ENCODE measurements around the gene CLSTN2. TPM values are rescaled to one million over a fixed set of nuclear protein-coding genes. Genes with fewer than 3 reads are reported as not detected.

CLSTN2 gene
- total RNA-seq, 1 donor from 2014 or later = 44.1 TPM

DNA sequence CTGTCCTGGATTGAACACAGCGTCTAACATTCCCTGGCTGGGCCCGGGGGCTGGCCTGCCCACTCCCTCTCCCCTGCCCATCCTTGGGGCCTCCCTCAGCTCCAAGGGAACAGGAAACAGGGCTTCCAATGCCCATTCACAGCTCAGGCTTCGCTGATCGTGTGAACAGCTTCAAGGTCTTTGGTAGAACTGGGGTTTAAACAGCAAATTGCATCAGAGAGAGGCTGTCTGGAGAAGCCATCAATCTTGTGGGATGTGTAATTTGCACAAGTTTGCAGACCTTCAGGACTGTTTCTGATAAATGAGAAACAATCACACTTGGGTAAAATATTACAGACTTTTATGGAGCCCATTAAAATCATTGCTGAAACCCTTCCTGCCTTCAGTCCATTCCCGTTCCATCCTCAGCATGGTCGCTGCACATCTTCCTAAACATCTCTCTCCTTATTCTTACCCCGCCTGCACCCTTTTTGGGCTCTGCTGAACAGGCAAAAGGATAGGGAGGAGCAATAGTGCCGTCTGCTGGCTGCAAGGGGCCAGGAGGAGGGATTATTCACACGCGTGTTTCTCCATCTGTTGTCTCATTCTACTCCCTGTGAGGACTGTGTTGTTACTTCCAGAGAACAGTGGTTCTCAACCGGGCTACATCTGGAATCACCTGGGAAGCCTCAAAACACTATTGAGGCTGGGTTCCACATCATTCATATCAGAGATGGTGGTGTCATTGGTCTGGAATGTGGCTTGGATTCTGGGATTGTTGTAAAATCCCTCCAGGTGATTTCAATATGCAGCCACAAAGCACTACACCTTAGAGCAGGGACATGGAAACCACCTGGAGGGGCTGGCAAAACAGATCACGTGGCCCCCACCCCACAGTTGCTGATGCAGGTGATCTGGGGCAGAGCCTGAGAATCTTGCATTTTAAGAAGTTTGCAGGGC is 116.3 kb downstream of the CLSTN2 start:
- no peak for DNase-seq (ENCODE audit: low spot score)

DNA sequence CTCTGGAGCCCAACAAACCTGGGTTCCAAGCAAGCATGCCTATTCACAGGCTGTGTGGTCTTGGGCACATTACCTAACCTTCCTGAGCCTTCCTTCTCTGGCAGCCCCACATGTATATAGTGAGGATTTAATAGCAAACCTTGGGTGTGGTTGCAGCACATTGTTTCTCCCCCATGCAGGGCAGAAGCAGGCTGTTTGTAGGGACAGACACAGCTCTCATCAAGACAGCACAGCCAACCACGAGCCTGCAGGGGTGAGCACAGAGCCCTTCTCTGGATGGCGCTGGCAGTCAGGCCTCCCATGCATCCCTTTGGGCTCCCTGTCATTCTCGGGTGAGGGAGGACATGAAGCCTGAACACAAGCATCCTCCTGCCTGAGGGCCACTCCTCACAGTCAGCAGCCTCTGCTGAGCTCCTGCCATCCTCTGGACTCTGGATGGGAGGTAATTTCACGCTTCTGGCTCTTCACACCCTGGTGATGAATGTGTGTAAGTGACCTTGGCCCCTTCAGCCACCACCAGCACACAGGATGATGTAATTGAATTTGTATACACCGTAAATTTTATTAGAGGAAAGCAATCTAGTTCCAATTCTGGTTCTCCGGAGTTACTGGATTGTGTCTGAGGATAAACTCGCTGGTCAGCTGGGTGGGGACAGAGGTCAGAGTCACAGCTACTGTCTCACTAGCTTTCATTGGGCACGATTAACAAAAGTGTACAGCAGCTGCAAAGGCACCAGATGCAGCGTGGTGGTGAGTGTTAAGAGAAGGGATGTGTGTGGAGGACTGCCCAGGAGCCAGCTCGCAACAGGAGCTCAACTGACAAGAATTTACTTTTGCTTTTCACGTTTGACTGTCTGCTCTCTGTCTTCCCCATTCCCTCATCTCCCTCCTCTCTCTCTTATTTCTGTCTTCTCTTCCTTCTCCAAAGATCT is 118.1 kb downstream of the CLSTN2 start:
- DNase-seq (ENCODE audit: low spot score) = no peak

DNA sequence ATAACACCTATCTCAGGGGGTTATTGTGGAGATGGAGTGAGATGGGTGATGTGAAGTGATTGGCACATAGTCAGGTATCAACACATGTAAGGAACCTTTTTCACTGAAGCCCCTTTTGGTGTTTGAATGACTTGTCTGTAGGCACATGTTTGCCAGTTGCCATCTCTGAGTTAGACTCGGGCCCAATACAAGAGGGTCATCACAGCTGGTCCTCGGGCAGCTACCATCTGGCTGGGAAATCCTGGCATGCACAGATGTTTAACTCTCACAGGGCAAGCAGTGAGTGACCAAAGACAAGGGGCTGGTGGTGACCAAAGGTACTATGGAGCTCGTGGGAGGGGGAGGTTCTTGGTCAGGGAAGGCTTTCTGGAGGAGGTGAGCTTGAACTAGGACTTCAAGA is 118.8 kb downstream of the CLSTN2 start:
- DNase-seq (ENCODE audit: low spot score) = no peak

DNA sequence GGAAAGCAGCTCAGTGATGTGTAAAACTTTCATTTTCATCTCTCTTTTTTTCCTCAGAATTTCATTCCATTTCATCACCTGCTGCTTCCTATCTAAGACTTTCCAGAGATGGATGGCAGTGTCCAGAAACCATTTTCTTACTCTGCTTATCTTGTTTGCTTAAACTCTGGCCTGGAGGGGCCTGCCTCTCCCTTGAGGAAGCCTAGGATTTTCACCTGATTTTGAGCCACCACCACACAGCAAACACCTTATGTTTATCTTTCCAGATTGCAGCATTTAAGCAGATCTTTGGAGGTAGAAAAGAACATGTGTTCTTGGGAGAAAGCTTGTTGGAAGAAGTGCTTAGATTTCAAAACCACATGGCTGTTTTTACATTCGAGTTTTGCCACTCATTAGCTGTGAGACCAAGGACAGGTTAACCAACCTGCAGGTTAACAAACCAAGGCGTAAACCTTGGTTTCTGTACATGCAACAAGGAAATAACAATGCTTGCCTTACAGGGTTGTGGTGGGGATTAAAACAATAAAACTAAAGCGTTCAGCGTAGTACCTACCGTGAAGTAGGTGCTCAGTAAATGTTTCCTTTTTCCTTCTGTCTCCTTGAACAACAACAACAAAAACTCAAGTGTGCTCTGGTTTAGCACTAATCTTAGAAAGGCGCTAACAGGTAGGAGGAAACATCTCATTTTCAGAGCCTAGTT is 120.3 kb downstream of the CLSTN2 start:
- no peak for DNase-seq (ENCODE audit: low spot score)

DNA sequence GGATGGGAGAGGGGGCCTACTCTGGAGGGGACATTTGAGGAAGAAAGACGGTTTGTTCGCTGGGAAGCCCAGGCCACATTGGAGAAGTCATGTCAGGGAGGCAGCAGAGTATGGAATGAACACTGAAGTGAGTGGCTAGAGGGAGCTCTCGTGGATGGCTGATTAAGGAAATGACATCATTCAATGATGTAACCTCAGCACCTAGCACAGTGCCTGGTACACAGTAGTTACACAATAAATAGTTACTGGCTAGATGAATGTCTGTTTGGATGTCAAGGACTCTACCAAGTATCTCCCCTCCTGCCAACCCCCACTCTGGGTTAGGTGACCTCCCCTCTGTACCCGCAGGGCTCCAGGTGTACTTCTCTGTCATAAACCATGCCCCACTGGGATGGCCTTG is 121.1 kb downstream of the CLSTN2 start:
- DNase-seq (ENCODE audit: low spot score) = no peak

DNA sequence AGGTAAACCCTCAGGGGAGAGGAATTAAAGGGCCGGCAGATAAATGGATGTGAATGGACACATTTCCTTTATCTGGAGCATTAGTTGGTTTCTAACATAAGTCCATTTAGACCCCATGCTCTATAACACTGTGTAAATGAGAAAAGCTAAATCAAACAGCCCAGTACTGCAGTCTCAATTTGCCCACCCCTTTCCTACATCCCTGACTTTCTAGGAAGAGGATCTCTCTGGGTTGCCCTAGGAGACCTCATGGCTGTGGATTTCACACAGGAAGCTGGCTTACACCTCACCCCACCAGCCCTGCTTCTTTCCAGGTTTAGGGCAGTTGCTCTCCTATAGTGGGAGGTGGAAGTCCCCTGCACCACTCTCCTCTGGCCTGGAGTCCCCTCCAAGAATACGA is 126.2 kb downstream of the CLSTN2 start:
- no peak for DNase-seq (ENCODE audit: low spot score)

DNA sequence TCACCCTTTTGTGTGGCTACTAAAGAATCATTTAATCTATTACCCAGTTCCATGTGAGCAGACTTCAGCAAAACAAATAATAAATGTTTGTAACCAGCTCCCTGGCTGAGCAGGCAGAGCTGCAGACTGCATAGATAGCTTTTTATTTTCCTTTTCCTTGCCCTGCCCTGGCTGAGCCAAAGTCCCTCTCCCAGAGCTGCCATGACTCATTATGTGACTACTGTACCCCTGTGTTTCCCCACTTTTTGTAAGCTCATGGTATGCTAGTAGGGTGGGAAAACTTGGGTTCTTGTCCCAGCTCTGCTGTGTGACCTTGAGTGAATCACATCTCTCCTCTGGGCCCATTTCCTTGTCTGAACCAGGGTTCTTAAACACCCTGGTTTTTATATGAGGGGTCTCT is 127.5 kb downstream of the CLSTN2 start:
- no peak for DNase-seq (ENCODE audit: low spot score)

DNA sequence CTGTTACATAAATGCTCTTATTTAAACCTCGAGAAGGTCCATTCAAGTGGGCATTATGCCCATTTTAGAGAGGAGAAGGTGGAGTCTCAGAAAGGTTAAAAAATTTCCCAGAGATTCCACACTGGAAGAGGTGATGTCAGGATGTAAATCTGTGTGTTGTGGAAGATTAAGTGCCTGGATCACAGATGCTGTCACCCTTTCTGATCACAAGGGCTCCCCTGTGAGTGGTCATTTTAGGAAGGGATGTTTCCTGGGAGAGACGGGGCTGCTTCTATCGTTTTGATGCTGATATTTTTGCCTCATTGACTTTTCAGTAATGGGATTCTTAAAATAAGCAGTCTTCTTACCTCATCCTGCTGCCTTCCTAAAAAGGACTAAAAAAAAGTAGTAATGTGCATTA is 132.5 kb downstream of the CLSTN2 start:
- no peak for DNase-seq (ENCODE audit: low spot score)

DNA sequence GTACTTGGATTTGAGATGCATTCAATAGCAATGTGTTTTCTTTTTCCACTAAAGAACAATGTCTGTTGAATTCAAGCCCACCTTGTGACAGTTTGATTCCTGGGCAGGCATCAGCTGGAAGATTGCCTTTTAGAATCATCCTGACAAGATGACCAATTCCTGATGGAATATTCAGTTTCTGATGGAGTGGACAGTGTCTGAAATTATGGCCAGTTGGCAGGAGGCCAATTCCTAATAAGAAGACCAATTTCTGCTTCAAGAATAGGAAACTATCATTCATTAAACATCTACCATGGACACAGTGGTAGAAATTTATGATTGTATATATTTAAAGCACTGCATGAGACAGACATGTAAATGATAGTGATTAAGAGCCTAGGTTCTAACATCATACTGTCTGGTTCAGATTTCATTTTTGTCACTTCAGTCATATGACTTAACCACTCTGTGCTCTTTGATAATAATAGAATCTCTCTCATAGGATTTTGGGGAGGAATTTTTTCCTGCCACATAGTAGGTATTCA is 133.6 kb downstream of the CLSTN2 start:
- no peak for DNase-seq (ENCODE audit: low spot score)

DNA sequence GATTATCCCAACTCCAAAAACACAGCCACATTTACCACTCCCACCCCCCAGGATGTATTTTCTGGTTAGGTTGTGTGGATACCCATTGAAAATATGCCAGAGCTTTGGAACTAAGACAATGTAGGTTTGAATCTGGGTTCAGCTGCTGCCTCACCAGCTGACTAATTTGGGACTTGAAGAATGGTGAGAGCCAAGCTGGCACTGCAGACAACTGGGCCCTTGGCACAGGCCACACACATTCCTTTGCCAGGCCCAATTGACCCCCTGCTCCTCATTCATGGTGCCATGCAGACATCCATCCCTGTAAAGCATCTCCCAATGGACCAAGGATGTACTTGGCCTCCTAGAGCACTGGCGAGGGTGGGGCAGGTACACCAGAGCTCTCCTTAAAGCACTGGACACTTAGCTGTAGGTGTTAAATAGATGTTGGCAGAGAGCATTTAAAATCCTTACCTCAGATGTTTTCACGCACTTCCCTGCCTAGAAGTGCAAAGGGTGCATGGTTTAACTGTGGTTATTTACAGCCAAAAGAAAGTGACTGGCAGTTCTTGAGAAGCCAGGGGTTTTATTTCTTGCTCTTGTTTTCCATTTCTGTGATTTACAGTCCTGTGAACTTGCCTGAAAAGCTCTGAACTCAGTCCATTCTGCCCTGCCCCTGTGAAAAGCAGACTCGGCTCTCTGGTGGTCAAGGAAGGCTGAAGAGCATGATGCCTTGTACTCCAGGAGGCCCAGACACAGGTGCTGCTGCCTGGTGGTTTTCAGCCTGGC is 138.5 kb downstream of the CLSTN2 start:
- DNase-seq (ENCODE audit: low spot score) = no peak

DNA sequence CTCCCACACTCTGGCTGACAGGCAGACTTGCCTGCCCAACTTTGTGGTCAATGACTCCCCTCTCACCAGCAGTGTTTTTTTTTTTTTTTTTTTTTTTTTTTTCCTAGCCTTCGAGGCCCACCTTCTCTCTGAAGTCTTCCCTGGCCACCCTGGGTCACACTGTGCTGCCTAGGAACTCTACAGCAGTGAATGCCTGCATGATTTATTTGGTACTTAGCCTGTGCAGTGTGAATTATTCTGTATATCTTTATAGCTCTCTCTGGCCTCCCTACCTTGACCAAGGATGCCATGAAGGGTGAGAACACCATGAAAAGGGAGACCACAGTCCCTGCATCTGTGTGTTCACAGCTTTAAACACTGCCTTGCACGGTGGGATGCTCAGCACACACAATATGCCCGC is 141.6 kb downstream of the CLSTN2 start:
- no peak for DNase-seq (ENCODE audit: low spot score)

DNA sequence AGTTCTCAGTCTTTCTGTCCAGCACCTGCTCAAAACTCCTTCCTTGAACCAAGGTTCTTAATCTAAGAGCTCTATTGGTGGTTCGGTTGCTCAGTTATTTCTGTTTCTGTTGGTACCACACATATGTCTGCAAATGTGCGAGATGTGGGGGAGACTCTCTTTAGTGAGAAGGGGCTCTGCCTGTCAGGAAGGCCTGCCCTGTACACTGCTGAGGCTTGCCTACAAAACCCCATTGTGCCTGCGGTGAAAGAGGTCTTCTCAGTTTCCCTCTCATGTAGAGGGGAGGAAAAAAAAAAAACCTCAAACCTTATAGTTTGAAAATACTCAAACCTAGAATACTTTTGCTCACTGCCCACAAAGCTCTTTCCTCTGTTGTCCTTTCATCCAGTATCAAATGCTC is 142.4 kb downstream of the CLSTN2 start:
- DNase-seq (ENCODE audit: low spot score) = no peak

DNA sequence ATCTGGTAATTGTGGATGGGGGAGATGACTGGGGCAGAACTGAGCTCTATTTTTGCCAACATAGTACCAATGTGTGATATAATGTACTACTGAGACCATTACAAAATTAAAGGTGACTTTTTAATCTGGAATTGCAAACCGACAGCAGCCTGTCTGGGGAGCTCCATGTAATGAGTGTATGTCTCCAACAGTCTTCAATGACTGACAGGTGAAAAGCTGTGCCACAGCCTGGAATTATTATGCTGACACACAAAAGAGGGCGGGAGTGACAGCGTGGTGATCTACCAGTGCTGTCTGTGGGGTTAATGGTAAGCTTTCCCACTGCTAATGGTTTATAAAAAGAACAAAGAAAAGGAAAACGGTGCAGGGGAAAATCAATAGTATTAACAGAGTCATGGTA is 143.4 kb downstream of the CLSTN2 start:
- no peak for DNase-seq (ENCODE audit: low spot score)

DNA sequence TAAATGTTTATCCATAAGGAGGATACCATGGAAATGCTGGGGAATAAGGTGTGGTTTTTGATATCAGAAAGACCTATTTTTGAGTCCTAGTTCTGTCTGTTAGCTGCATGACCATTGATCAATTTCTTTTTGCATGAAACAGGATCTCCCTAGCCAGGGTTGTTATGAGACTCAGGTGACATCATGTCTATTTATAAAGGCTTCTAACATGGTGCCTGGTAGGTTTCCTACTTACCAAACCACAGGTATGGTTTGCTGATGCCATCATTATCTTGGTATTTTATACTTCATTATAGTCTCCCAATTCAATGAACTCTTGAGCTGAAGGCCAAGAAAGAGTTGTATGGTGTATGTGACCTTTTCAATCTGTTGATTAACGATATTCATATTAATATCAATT is 144.0 kb downstream of the CLSTN2 start:
- no peak for DNase-seq (ENCODE audit: low spot score)

DNA sequence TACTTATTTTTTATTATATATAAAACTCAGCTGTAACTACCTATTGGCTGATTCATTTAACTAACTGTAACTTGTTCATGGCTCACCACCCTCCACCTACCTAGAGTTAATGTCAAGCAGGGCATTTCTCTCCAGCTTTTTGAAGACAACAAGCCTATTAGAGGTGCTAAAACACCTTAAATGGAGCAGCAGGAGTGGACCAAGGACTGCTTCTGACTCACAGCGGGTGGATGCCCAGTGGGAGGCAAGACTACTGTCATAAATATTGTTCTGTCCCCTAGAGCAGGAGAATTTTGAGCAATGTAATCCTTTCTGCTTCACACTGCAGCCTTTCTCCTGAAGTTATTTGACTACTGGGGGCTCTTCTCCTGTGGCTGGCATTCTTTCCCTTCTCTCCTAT is 146.9 kb downstream of the CLSTN2 start:
- DNase-seq (ENCODE audit: low spot score) = no peak

DNA sequence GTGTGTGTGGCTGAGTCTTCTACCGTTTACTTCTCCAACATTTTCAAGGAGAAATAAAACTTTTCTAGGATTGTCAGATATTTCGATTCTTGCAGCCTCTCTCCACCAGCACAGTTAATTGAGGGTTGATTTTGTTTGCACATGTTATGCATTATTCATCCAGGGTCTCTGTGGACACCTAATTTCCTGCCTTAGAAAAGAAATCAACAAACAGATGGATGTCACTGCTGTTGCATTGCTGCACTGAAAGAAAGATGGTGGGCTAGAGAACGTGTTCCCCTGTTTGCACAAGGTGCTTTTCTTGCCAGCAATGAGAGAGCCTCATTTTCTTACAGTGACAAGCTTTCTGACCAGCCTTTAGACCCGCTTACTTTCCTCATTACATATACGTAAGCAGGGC is 150.0 kb downstream of the CLSTN2 start:
- no peak for DNase-seq (ENCODE audit: low spot score)

DNA sequence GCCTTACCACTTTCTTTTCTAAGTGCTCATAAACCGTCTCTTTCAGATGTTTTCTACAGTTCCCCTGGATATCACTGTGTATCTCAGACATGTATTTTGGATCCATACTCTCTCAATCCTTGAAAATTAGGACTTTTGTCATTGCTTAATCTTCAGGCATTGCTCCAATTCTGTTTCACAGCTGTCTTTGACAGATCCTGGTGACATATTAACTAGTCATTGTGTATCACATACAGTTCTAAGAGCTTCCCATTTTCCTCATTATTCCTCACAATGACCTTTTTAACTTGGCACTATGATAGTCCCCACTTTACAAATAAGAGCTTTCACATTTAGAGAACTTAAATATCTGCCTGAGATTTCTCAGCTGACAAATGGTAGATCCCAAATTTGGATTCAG is 151.7 kb downstream of the CLSTN2 start:
- DNase-seq (ENCODE audit: low spot score) = no peak

DNA sequence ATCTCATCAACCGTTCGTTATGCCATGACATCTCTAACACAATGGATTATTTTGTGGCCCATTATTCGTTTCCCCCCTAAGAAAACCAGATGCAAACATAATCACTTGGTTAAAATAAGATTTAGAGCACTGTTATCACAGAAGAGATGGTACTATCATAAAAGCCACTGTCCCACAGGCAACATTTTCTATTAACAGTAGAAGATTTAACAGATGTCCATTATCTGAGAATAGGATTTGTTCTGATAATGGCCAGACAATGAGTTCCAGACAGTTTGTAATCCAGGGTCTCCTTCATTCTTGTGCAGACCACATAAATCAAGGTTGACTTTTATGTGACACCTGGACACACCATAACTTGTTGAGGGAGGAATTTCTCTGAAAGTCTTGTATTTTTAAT is 153.1 kb downstream of the CLSTN2 start:
- DNase-seq (ENCODE audit: low spot score) = no peak

DNA sequence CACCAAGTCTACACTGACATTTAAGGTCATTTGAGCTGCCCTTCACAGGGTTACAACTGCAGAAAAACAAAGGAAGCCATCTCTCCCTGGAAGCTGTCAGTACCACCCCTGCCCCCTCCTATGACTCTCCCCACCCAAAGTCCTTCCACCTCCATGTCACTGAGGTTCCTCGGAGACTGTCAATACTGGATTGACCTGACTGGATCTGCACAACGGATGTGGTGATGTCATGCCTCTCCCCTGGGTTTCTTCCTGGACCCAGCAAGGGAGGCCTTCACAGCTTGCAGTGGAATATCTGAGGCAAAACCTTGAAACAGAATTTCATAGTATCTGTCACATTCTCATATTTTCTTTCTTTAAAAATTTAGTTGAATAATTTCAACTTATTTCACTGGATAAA is 153.5 kb downstream of the CLSTN2 start:
- no peak for DNase-seq (ENCODE audit: low spot score)

DNA sequence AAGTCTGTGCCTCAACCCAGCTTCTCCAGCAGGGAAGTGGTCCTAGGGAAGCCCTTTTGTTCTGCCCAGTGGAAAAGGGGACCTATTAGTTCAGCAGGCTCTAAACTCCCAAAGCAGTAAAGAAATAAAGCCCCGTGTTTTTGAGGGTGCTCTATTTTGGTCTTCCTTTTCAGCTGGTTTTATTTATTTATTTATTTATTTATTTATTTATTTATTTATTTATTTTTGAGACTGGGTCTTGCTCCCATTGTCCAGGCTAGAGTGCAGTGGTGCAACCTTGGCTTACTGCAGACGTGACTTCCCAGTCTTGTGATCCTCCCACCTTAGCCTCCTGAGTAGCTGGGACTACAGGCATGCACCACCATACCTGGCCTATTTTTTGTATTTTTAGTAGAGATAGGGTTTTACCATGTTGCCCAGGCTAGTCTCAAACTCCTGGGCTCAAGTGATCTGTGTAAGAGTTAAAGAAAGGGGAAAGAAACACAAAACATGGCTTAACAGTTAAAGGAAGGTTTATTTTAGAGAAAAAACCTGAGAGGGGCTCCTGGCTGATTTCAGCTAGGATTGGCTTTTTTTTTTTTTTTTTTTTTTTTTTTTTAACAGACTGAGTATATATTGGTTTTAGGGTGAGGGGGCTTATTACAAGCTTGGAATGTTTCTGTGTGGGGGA is 154.6 kb downstream of the CLSTN2 start:
- no peak for DNase-seq (ENCODE audit: low spot score)

All from mesenteric fat pad (tissue), 1 donor.